Tibial nerve (tissue), 3 donors: ENCODE data around the gene ZNF335.

Experiments
- CTCF ChIP-seq, 5 experiments: fragments of 200-600 bp in 3 of 5; fragments of 450-650 bp in 2 of 5; sonication (generic) in 3 of 5; IDR thresholded peaks; one replicate each; pipeline ENCODE4 v1.5.1; 2016 to 2019; ENCODE audit warnings: antibody characterized with exemption in 5 of 5, mild to moderate bottlenecking in 3 of 5, moderate library complexity in 2 of 5
- POLR2A ChIP-seq, 2 donors: fragments of 450-650 bp; IDR thresholded peaks; one replicate each; pipeline ENCODE4 v1.6.1; 2017; ENCODE audit warnings: antibody characterized with exemption in 2 of 2, mild to moderate bottlenecking in 2 of 2, moderate library complexity in 2 of 2

GRCh38 chr20:46017272-46017671, 45.3 kb upstream of the ZNF335 start:
- TF ChIP-seq CTCF (IDR thresholded peaks at IDR 0.05): no peak
- TF ChIP-seq POLR2A (IDR thresholded peaks at IDR 0.05): no peak
